HEK293T (cell line): ENCODE measurements around the gene TLE7.

Experiments used
- CTCF ChIA-PET: fragments of 350-600 bp; formaldehyde crosslinking; extraction: SDS; loops from one replicate; lab custom pipeline; 2021; ENCODE audit warnings: antibody characterized with exemption, inconsistent platforms; lab: Yijun Ruan, JAX
- POLR2A ChIA-PET: fragments of 350-600 bp; formaldehyde crosslinking; extraction: SDS; loops from one replicate; lab custom pipeline; 2020; ENCODE audit warnings: antibody characterized with exemption, inconsistent platforms; lab: Yijun Ruan, JAX
- DNase-seq: peaks from one replicate; pipeline ENCODE4 v3.0.0; 2012; ENCODE audit warnings: mixed read lengths; ENCODE audit errors: extremely low spot score
- ARNT ChIP-seq: fragments of 450-650 bp; IDR thresholded peaks from 2 replicates; pipeline ENCODE4 v1.6.1; 2017; ENCODE audit warnings: mild to moderate bottlenecking
- BHLHE40 ChIP-seq: fragments of 450-650 bp; IDR thresholded peaks from 2 replicates; pipeline ENCODE4 v1.6.1; 2016; ENCODE audit warnings: mild to moderate bottlenecking, moderate library complexity, borderline replicate concordance
- CTBP1 ChIP-seq: fragments of 450-650 bp; IDR thresholded peaks from 2 replicates; pipeline ENCODE4 v1.6.1; 2016; ENCODE audit warnings: borderline replicate concordance
- ELF4 ChIP-seq: fragments of 450-650 bp; IDR thresholded peaks from 2 replicates; pipeline ENCODE4 v1.6.1; 2017; ENCODE audit warnings: antibody characterized with exemption
- FOXA1 ChIP-seq: fragments of 450-650 bp; IDR thresholded peaks from 2 replicates; pipeline ENCODE4 v1.6.1; 2016; ENCODE audit warnings: mild to moderate bottlenecking
- FOXK2 ChIP-seq: fragments of 450-650 bp; IDR thresholded peaks from 2 replicates; pipeline ENCODE4 v1.6.1; 2016; ENCODE audit warnings: mild to moderate bottlenecking
- FOXM1 ChIP-seq: fragments of 450-650 bp; IDR thresholded peaks from 2 replicates; pipeline ENCODE4 v1.6.1; 2017; ENCODE audit warnings: mild to moderate bottlenecking, borderline replicate concordance
- HDGF ChIP-seq: fragments of 450-650 bp; IDR thresholded peaks from 2 replicates; pipeline ENCODE4 v1.6.1; 2017; ENCODE audit warnings: antibody characterized with exemption, borderline replicate concordance
- L3MBTL2 ChIP-seq: fragments of 450-650 bp; conservative IDR thresholded peaks from 2 replicates; pipeline ENCODE4 v1.6.1; 2016; ENCODE audit warnings: mild to moderate bottlenecking
- LEF1 ChIP-seq: fragments of 450-650 bp; IDR thresholded peaks from 2 replicates; pipeline ENCODE4 v1.6.1; 2017; ENCODE audit warnings: mild to moderate bottlenecking, borderline replicate concordance
- NFRKB ChIP-seq: fragments of 450-650 bp; IDR thresholded peaks from 2 replicates; pipeline ENCODE4 v1.6.1; 2016; ENCODE audit warnings: mild to moderate bottlenecking, moderate library complexity
- SP1 ChIP-seq: fragments of 450-650 bp; IDR thresholded peaks from 2 replicates; pipeline ENCODE4 v1.6.1; 2017
- SUZ12 ChIP-seq: fragments of 450-650 bp; IDR thresholded peaks from 2 replicates; pipeline ENCODE4 v1.6.1; 2016; ENCODE audit warnings: mild to moderate bottlenecking
- TARDBP ChIP-seq: fragments of 450-650 bp; IDR thresholded peaks from 2 replicates; pipeline ENCODE4 v1.6.1; 2016
- ZNF384 ChIP-seq: fragments of 450-650 bp; IDR thresholded peaks from 2 replicates; pipeline ENCODE4 v1.6.1; 2016
- TF ChIP-seq, protein P1 (sequence below): fragments of 450-650 bp; IDR thresholded peaks from 2 replicates; pipeline ENCODE4 v1.6.1; 2016

TLE7 gene

DNA sequence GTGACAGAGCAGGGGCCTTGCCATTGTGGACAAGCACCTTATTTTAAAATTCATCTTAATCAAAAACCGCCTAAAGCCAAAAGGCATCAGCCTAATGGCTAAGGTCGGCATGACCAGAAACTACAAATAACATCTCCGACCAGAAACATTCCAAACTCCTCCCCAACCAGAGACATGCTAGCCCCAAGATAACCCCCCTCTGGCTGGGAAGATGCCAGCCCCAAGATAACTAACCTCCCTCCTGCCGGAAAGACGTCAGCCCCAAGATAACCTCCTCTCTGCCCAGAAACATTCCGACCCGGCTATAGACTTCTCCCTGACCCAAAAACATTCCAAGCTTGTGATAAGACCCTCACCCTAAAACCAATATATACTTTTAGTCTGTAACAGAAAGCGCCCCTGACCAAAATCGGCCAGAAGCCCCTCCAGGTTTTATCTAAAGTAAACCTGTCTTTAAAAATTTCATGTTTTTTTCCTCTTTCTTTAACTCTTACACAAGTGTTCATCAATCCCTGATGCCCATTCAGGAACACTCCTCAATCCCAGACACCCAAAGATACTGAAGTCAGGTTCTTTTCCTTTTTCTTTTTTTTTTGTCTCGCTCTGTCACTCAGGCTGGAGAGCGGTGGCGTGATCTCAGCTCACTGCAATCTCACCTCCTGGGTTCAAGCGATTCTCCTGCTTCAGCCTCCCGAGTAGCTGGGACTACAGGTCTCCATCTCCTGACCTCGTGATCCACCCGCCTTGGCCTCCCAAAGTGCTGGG, 32.7 kb downstream of the TLE7 start:
- TF ChIP-seq, protein P1, sequence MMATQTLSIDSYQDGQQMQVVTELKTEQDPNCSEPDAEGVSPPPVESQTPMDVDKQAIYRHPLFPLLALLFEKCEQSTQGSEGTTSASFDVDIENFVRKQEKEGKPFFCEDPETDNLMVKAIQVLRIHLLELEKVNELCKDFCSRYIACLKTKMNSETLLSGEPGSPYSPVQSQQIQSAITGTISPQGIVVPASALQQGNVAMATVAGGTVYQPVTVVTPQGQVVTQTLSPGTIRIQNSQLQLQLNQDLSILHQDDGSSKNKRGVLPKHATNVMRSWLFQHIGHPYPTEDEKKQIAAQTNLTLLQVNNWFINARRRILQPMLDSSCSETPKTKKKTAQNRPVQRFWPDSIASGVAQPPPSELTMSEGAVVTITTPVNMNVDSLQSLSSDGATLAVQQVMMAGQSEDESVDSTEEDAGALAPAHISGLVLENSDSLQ: no peak
- no peak for TF ChIP-seq FOXA1
- no peak for TF ChIP-seq BHLHE40
- no peak for TF ChIP-seq TARDBP
- no peak for TF ChIP-seq SUZ12
- no peak for TF ChIP-seq CTBP1
- no peak for TF ChIP-seq ELF4
- no peak for TF ChIP-seq LEF1
- TF ChIP-seq SP1: no peak
- no peak for TF ChIP-seq FOXK2
- no peak for TF ChIP-seq ZNF384
- TF ChIP-seq L3MBTL2: no peak
- no peak for TF ChIP-seq NFRKB
- no peak for TF ChIP-seq HDGF
- no peak for TF ChIP-seq ARNT
- no peak for DNase-seq
- POLR2A ChIA-PET: no interaction called here
- CTCF ChIA-PET: no interaction called here

DNA sequence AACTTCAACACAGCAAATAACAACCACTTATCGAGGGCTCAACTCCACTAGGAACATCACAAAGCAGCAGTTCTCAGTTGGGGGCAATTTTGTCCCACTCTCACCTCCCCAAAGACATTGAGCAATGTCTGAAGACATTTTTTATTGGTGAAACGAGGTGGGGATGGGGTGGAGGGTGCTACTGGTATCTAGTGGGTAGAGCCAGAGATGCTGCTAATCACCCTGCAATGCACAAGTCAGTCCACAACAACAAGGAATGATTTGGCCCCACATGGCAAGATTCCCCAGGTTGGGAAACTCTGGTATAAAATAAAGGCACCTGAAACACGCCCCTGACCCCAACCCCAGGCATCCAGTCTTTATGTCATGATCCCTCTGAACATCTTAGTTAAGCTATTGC, 33.3 kb downstream of the TLE7 start:
- DNase-seq: no peak
- TF ChIP-seq ELF4 (no peak), SP1 (no peak), ZNF384 (no peak), SUZ12 (no peak), L3MBTL2 (no peak), NFRKB (no peak), FOXM1 (no peak), ARNT (no peak), FOXK2 (no peak), BHLHE40 (no peak), FOXA1 (no peak)
- TF ChIP-seq, protein P1: no peak
- POLR2A ChIA-PET: no interaction called here
- CTCF ChIA-PET: no interaction called here

DNA sequence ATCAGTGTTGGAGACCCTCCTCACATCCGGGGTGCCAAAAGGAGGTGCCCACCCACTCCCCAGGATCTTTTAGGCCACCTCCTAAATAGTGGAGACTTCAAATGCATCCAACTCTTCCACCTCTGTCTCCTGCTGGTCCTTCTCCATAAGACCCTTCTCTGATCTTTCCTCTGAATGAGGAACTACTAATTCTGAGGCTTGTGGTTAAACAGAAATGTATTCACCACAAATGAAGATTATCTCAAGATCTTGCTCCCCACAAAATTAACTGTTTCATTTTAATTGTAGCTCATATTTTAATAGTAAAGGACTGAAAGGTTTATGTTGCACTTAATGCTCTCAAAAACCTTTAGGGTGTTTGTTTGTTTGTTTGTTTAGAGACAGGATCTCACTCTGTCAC, 34.1 kb downstream of the TLE7 start:
- DNase-seq: no peak
- TF ChIP-seq NFRKB: no peak
- TF ChIP-seq HDGF: no peak
- TF ChIP-seq FOXK2: no peak
- TF ChIP-seq SUZ12: no peak
- no peak for TF ChIP-seq ARNT
- TF ChIP-seq ZNF384: no peak
- POLR2A ChIA-PET: no interaction called here
- CTCF ChIA-PET: no interaction called here

DNA sequence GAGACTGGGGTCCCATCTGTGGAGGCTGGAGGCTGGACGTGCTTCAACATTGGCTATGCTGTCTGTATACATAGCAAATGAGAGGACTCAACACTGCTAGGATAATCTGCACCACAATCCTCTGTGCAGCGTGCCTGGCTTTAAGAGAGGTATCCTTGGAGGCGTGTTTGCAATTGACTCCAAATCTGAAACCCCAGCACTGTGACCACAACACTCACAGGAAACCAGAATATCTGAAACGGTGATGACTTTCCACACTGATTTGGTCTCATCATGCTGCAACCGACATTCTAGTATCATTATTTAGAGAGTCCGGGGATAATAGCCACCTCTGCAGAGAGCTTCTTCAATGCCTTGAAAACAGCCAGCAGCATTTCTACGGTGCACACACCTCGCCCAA, 35.1 kb downstream of the TLE7 start:
- POLR2A ChIA-PET: no interaction called here
- TF ChIP-seq ZNF384: no peak
- no peak for TF ChIP-seq L3MBTL2
- no peak for TF ChIP-seq HDGF
- TF ChIP-seq TARDBP: no peak
- TF ChIP-seq LEF1: no peak
- no peak for TF ChIP-seq SUZ12
- TF ChIP-seq, protein P1: no peak
- no peak for TF ChIP-seq SP1
- no peak for TF ChIP-seq FOXK2
- no peak for TF ChIP-seq ELF4
- no peak for TF ChIP-seq FOXA1
- TF ChIP-seq NFRKB: no peak
- no peak for TF ChIP-seq BHLHE40
- TF ChIP-seq CTBP1: no peak
- TF ChIP-seq ARNT: no peak
- CTCF ChIA-PET: no interaction called here
- no peak for DNase-seq

DNA sequence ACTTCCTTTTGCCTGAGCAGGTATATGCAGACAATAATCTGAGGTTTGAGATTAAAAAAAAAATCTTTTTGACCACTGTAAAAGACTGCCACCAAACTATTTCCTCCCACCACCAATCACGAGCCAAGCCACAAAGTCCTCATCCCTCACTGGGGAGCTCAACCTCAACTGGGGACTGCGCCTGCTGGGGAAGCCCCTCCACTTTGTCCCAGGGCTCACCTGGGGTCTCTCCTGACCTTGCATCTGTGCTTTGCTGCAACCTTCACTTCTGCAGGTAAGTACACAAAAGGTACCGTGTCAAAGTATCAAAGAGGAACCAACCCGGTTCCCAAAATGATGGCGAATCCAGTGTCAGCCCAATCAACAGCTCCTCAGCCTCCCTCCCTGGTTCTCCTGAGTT, 35.5 kb downstream of the TLE7 start:
- no peak for DNase-seq
- ChIA-PET CTCF (no interaction called here), POLR2A (no interaction called here)
- TF ChIP-seq NFRKB (no peak), FOXK2 (no peak), FOXM1 (no peak), TARDBP (no peak), BHLHE40 (no peak), FOXA1 (no peak), CTBP1 (no peak), SUZ12 (no peak), ARNT (no peak), L3MBTL2 (no peak), ELF4 (no peak), SP1 (no peak), HDGF (no peak), ZNF384 (no peak), LEF1 (no peak)
- TF ChIP-seq, protein P1: no peak

DNA sequence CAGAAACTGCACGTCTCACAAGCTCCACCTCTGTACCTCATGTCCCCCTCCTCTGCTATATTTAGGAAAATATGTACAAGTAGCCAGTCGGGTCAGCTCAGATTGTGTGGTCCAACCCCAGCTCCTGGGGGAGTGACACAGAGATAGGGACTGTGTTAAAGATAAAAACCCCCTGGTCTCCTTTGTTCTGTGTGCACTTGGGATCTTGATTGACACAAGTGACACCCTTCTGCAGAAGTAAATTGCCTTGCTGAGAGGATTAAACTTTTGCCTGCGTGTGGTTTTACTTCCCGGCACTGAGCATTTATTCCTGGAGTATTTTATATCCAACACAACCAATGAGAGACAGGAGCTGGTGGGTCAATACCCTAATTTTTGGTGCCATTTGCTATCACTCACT, 37.5 kb downstream of the TLE7 start:
- TF ChIP-seq NFRKB (no peak), SUZ12 (no peak), ZNF384 (no peak), LEF1 (no peak), SP1 (no peak), BHLHE40 (no peak), FOXA1 (no peak), ARNT (no peak), L3MBTL2 (no peak), FOXK2 (no peak), ELF4 (no peak), HDGF (no peak), TARDBP (no peak), FOXM1 (no peak), CTBP1 (no peak)
- TF ChIP-seq, protein P1: no peak

More for the DNA sequence above, 37.5 kb downstream of the TLE7 start:
- ChIA-PET POLR2A (no interaction called here), CTCF (interaction anchor here (1.6 kb wide), 1 partner anchor 9 kb away, joined by 6 read pairs; no protein-coding TSS in a partner anchor)
- no peak for DNase-seq
